Naive thymus-derived CD4-positive, alpha-beta T cell (primary cell): ENCODE measurements around the gene ABR. TPM values are rescaled to one million over a fixed set of nuclear protein-coding genes. Genes with fewer than 3 reads are reported as not detected.
"Not testable (repeated sequence)": the region's sequence is repeated elsewhere in the genome, so short reads cannot be mapped to it uniquely, and the experiment has no call there.

ENCODE experiments used
- ATAC-seq: fragments of 150-1000 bp; cut with Tn5 transposase; 2 replicates; pipeline ENCODE4 v1.10.0; 2021; ENCODE audit warnings: mild to moderate bottlenecking, moderate library complexity
- CTCF ChIA-PET: fragments of 350-600 bp; sonication (Branson Sonifier 250); formaldehyde crosslinking; loops from one replicate; lab custom pipeline; 2021; ENCODE audit warnings: antibody characterized with exemption; lab: Charles Lee
- POLR2A ChIA-PET: fragments of 350-600 bp; sonication (Branson Sonifier 250); formaldehyde crosslinking; loops from one replicate; lab custom pipeline; 2021; ENCODE audit warnings: antibody characterized with exemption, inconsistent platforms; lab: Charles Lee
- DNase-seq, 9 donors: peaks; one replicate each; pipeline versions ENCODE4 v3.0.0 to v3.0.0-alpha.2; 2020 to 2022; ENCODE audit warnings: mixed read lengths in 1 of 9
- H3K27ac ChIP-seq: one replicate; pipeline ENCODE4 v1.7.0; 2013; ENCODE audit warnings: mild to moderate bottlenecking, low read depth, low read length, moderate library complexity
- H3K27me3 ChIP-seq, 2 donors: one replicate each; pipeline ENCODE4 v1.7.0; 2013; ENCODE audit warnings: low read length in 2 of 2, mild to moderate bottlenecking in 2 of 2, moderate library complexity in 2 of 2; ENCODE audit not compliant: control insufficient read depth in 2 of 2, insufficient read depth in 2 of 2
- H3K36me3 ChIP-seq, 3 experiments: 1 replicate in 2 of 3; 2 replicates in 1 of 3; pipeline ENCODE4 v1.7.0; 2013; ENCODE audit warnings: low read length in 3 of 3, mild to moderate bottlenecking in 3 of 3, moderate library complexity in 1 of 3; ENCODE audit not compliant: insufficient read depth in 3 of 3, control insufficient read depth in 2 of 3
- H3K4me1 ChIP-seq, 2 donors: one replicate each; pipeline ENCODE4 v1.7.0; 2013; ENCODE audit warnings: low read length in 2 of 2, mild to moderate bottlenecking in 2 of 2, moderate library complexity in 1 of 2; ENCODE audit not compliant: control insufficient read depth in 2 of 2, insufficient read depth in 2 of 2
- H3K4me3 ChIP-seq: 2 replicates; pipeline ENCODE4 v1.7.0; 2013; ENCODE audit warnings: mild to moderate bottlenecking, low read length
- H3K9me3 ChIP-seq, 3 experiments: 1 replicate in 2 of 3; 2 replicates in 1 of 3; pipeline ENCODE4 v1.7.0; 2013; ENCODE audit warnings: low read length in 3 of 3; ENCODE audit not compliant: control insufficient read depth in 2 of 3
- H3K27ac Mint-ChIP-seq, 9 donors: one replicate each; pipeline ENCODE4 v1.8.0; 2020 to 2022; ENCODE audit warnings: mixed read lengths in 9 of 9, mild to moderate bottlenecking in 8 of 9, moderate library complexity in 5 of 9, inconsistent platforms in 2 of 9
- H3K27me3 Mint-ChIP-seq, 5 donors: one replicate each; pipeline ENCODE4 v1.8.0; 2021 to 2022; ENCODE audit warnings: mixed read lengths in 5 of 5, mild to moderate bottlenecking in 1 of 5
- H3K36me3 Mint-ChIP-seq, 5 donors: one replicate each; pipeline ENCODE4 v1.8.0; 2020 to 2022; ENCODE audit warnings: mixed read lengths in 5 of 5, mild to moderate bottlenecking in 3 of 5, inconsistent platforms in 1 of 5
- H3K4me1 Mint-ChIP-seq, 7 donors: one replicate each; pipeline ENCODE4 v1.8.0; 2020 to 2022; ENCODE audit warnings: mixed read lengths in 7 of 7, mild to moderate bottlenecking in 3 of 7, inconsistent platforms in 1 of 7
- H3K4me3 Mint-ChIP-seq, 10 donors: one replicate each; pipeline ENCODE4 v1.8.0; 2020 to 2022; ENCODE audit warnings: mild to moderate bottlenecking in 10 of 10, mixed read lengths in 10 of 10, moderate library complexity in 6 of 10, inconsistent platforms in 2 of 10
- H3K9me3 Mint-ChIP-seq, 11 donors: one replicate each; pipeline ENCODE4 v1.8.0; 2020 to 2022; ENCODE audit warnings: mixed read lengths in 11 of 11, mild to moderate bottlenecking in 4 of 11, inconsistent platforms in 1 of 11, moderate library complexity in 1 of 11
- intact Hi-C, 2 donors: fragments of 100-400 bp; cut with micrococcal nuclease; formaldehyde crosslinking; loops; one replicate each; pipeline ENCODE4 v1.15.1; 2023
- polyA plus RNA-seq, 2 donors: library from polyadenylated mRNA; unstranded; fragments of 300-500 nt; fragmentation: Illumina TruSeq; gene quantifications; one replicate each; pipeline ENCODE4 v1.2.3, GENCODE V29; 2021
- total RNA-seq, 6 experiments: library from RNA in 5 of 6; stranded (reverse) in 5 of 6; gene quantifications; 1 replicate in 5 of 6; 2 replicates in 1 of 6; pipeline ENCODE4 v1.2.3 and lab custom pipeline; 2021 to 2026

Gene ABR
- total and polyA plus RNA-seq, 7 experiments from 2014 or later = 13.1 to 152 (median 139) TPM

DNA sequence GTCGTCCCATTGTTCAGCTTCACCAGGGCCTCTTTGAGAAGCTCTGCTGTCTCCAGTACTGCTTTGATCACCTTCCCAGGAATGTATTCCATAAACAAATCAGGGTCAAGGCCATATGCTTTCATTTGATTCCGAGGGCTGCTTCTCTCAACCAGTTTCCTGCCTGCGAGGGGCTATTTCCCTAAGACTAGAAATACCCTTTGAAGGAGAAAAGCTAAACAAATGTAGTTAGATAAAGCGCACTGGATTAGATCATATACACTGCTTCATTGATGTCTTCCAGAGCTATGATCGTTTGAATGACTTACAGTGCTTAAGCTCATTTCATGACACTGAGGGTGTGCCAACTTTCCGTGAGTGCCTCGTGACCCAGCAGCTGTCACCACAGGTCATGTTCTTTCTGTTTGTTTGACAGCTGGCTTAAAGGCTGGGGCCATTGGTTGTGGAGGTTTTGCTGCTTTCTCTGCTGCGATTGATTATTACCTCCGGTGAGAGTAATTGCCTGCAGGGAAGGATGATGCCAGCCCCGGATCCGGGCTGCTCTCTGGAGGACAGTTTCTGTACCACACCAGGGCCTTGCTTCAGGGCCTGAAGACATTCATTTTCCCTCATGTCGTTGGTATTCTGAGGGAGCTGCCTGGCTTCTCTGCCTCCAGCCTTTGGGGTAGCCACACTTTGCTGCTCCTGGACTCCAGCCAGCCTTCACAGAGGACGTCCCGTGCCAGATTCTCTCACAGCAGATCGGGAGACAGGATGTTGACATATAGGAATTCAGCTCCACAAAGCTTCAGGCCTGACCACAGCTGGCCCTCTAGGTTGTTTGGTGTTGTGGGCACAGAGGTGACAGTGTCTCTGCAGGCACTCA lies 179.0 kb downstream of the ABR start:
- Histone ChIP-seq H3K27ac (no peak overlapping the region), H3K4me1 (peaks cover 14 to 16% of the 10 kb centered on the region in 2 donors), H3K36me3 (peaks cover 6 to 70% (median 16%) of the 10 kb centered on the region in 3 experiments), H3K4me3 (no peak overlapping the region), H3K27me3 (no peaks in the 10 kb centered on the region), H3K9me3 (no peaks in the 10 kb centered on the region)
- ATAC-seq (no peak), DNase-seq (no peak)
- POLR2A ChIA-PET = interaction anchor here (0.8 to 1.2 kb wide), 2 partner anchors 212 to 219 kb away, joined by 3 to 4 read pairs; partner anchors contain the start of genes GLOD4 and MRM3
- Mint-ChIP-seq H3K27ac (peak overlapping the region in 2 of 9 donors; percentile 26 to 77), H3K4me3 (no peak overlapping the region), H3K9me3 (peaks cover 0 to 3% (median 0%) of the 10 kb centered on the region in 11 donors), H3K27me3 (peaks cover 0 to 2% (median 0%) of the 10 kb centered on the region in 5 donors), H3K4me1 (peaks cover 19 to 45% (median 32%) of the 10 kb centered on the region in 7 donors), H3K36me3 (peaks cover 10 to 21% (median 18%) of the 10 kb centered on the region in 5 donors)
- CTCF ChIA-PET = interaction anchor here (0.6 to 1.6 kb wide), 2 partner anchors 204 to 287 kb away, joined by 3 read pairs; no protein-coding TSS in a partner anchor
- intact Hi-C loops = no loop called here

DNA sequence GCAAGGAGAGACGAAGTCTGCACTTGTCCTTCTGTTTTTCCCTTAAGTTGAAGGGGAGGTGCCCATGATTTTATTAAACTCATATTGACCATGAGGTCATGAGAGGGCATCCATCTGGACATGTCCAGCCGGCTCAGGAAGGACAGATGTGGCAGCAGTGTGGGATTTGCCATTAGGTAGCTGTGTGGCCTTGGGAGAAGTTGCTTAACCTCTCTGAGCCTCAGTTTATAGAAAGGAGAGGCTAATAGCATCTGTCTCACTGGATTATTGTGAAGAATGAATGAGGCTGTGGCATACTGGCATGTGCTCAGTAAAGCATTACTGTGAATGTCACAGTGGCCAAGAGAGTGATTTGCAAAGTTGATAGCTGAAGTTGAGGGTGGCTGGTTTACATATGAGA lies 181.7 kb downstream of the ABR start:
- H3K36me3 Mint-ChIP-seq = peaks cover 10 to 21% (median 16%) of the 10 kb centered on the region in 5 donors

DNA sequence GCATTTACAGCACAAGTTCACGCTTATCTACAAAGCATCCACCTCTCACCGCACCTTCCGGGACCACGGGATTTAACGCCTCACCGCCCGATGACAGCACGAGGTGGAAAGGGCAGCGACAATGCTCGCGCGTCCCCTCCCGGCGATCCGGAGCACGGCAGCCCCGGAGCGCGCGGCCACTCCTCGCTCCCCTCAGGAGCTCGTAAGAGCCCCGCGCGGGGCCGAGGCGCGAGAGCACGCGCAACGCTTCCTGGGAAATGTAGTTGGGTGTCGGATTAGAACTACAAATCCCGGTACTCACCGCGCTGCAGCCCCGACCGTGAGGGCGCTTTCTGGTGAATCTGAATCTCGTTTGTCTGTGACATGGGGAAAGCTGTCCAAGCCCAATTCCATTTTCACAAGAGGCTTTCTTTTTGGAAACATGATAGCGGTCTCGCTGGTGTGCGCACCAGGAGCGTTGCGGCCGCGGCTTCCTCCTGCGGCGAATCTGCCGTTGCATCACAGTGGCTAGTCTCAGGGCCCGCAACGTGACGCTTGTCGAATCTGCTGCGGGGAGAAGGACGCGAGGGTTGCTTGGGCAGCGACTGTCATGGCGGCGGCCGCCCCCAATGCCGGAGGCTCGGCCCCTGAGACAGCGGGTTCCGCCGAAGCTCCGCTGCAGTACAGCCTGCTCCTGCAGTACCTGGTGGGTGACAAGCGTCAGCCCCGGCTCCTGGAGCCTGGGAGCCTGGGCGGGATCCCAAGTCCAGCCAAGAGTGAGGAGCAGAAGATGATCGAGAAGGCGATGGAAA lies 183.0 kb downstream of the ABR start, which contains the start of gene TIMM22:
TIMM22 (plus strand) TSS at position 576 of the 791 bp plus-strand sequence; CDS start at position 590, 14 bp downstream.
- Histone ChIP-seq H3K36me3 (peaks cover 6 to 29% (median 11%) of the 10 kb centered on the region in 3 experiments), H3K9me3 (peaks cover 0 to 23% (median 11%) of the 10 kb centered on the region in 3 experiments), H3K27me3 (no peaks in the 10 kb centered on the region), H3K27ac (peak within 1 kb of the TSS; percentile 87), H3K4me3 (peak within 1 kb of the TSS; percentile 98), H3K4me1 (peaks cover 14 to 16% of the 10 kb centered on the region in 2 donors)
- Mint-ChIP-seq H3K4me3 (peak within 1 kb of the TSS; percentile 96 to 100 (median 98)), H3K4me1 (peaks cover 13 to 32% (median 24%) of the 10 kb centered on the region in 7 donors), H3K27me3 (peaks cover 0 to 2% (median 0%) of the 10 kb centered on the region in 5 donors), H3K36me3 (peaks cover 5 to 18% (median 13%) of the 10 kb centered on the region in 5 donors), H3K27ac (peak within 1 kb of the TSS; percentile 96 to 99 (median 98)), H3K9me3 (peaks cover 0 to 29% (median 8%) of the 10 kb centered on the region in 11 donors)
- intact Hi-C loops = loop anchor here (1.0 to 5.0 kb wide), 11 partner anchors 15 to 854 kb away; partner anchors contain the start of genes GEMIN4 (in 2 of the 2), GLOD4 (in 2 of the 2), MRM3 (in 2 of the 2) and VPS53 (in 1 of the 2)
- DNase-seq (peak; percentile 85 to 97 (median 93)), ATAC-seq (peak; percentile 97)
- CTCF ChIA-PET = interaction anchor here (0.6 to 4.1 kb wide), 9 partner anchors 16 to 297 kb away, joined by 3 to 35 read pairs (median 4); partner anchors contain the start of genes GLOD4, MRM3 and NXN
- POLR2A ChIA-PET = interaction anchor here (0.6 to 3.3 kb wide), 8 partner anchors 10 to 244 kb away, joined by 3 to 25 read pairs (median 4); partner anchors contain the start of genes GEMIN4, GLOD4, MRM3 and NXN

More for the DNA sequence above, 181.7 kb downstream of the ABR start:
- Histone ChIP-seq H3K27me3 (no peaks in the 10 kb centered on the region), H3K36me3 (peaks cover 6 to 43% (median 11%) of the 10 kb centered on the region in 3 experiments), H3K4me3 (peak overlapping the region; percentile 98), H3K9me3 (peaks cover 0 to 16% (median 7%) of the 10 kb centered on the region in 3 experiments), H3K4me1 (peaks cover 14 to 16% of the 10 kb centered on the region in 2 donors), H3K27ac (peak overlapping the region; percentile 22)
- DNase-seq (no peak), ATAC-seq (no peak)
- Mint-ChIP-seq H3K4me1 (peaks cover 13 to 35% (median 24%) of the 10 kb centered on the region in 7 donors), H3K9me3 (peaks cover 0 to 21% (median 7%) of the 10 kb centered on the region in 11 donors), H3K4me3 (peak overlapping the region; percentile 96 to 100 (median 98)), H3K27me3 (peaks cover 0 to 2% (median 0%) of the 10 kb centered on the region in 5 donors), H3K27ac (peak overlapping the region; percentile 30 to 99 (median 88))
- POLR2A ChIA-PET = interaction anchor here (1.5 to 3.3 kb wide), 2 partner anchors 18 to 217 kb away, joined by 5 to 25 read pairs; partner anchors contain the start of genes GLOD4 and NXN
- CTCF ChIA-PET = interaction anchor here (4.1 kb wide), 1 partner anchor 17 kb away, joined by 35 read pairs; the partner anchor contains the start of gene NXN
- intact Hi-C loops = loop anchor here (2.0 to 5.0 kb wide), 2 partner anchors 203 to 856 kb away; a partner anchor contains a TSS

DNA sequence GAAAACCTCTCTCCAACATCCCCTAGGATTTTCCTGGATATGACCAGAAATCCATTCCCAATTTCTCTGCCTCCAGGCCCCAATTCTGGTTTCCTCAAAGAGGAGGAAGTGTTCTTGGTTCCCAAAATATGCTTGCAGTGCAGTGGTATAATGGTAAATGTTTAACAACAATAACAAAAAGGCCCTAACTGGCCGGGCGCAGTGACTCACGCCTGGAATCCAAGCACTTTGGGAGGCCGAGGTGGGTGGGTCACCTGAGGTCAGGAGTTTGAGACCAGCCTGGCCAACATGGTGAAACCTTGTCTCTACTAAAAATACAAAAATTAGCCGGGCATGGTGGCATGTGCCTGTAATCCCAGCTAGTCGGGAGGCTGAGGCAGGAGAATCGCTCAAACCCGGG lies 184.5 kb downstream of the ABR start:
- not testable (repeated sequence) for H3K27ac ChIP-seq, H3K27me3 Mint-ChIP-seq, DNase-seq, ATAC-seq, H3K27me3 ChIP-seq, H3K4me3 ChIP-seq
- intact Hi-C loops = loop anchor here (5.0 kb wide), 1 partner anchor 853 kb away; a partner anchor contains a TSS
- Histone ChIP-seq H3K36me3 (peaks cover 5 to 15% (median 6%) of the 10 kb centered on the region in 3 experiments), H3K4me1 (peaks cover 14 to 16% of the 10 kb centered on the region in 2 donors), H3K9me3 (peaks cover 0 to 23% (median 11%) of the 10 kb centered on the region in 3 experiments)
- peaks cover 11 to 30% (median 24%) of the 10 kb centered on the region in 7 donors for H3K4me1 Mint-ChIP-seq
- H3K9me3 Mint-ChIP-seq = peaks cover 0 to 29% (median 8%) of the 10 kb centered on the region in 11 donors
- peak overlapping the region in 1 of 10 donors; percentile 14 for H3K4me3 Mint-ChIP-seq
- peaks cover 2 to 13% (median 8%) of the 10 kb centered on the region in 5 donors for H3K36me3 Mint-ChIP-seq
- ChIA-PET POLR2A (interaction anchor here (3.3 kb wide), 1 partner anchor 15 kb away, joined by 25 read pairs; the partner anchor contains the start of gene NXN), CTCF (interaction anchor here (2.4 to 4.1 kb wide), 2 partner anchors 14 to 200 kb away, joined by 7 to 35 read pairs; partner anchors contain the start of gene NXN)
- peak overlapping the region in 2 of 9 donors; percentile 64 to 67 for H3K27ac Mint-ChIP-seq

DNA sequence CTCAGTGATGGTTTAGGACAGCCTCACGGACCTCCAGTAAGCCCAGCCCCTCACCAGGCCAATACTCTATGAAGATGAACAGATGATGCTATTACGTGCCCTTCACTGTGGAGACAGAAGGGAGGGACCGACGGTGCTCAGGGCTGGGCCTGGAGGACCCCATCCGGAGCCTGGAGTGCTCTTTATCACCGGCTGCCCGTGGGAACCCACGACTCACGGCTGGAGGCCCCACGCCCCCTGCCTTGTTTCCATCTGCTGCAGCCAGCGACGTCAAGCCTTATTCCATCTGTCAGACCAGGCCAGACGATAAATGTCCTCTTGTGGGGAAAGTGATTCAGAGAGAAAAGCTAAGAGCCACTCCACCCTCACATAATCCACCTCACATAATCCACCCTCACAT lies 186.8 kb downstream of the ABR start:
- H3K4me3 Mint-ChIP-seq = no peak overlapping the region
- H3K27me3 Mint-ChIP-seq = peaks cover 0 to 2% (median 0%) of the 10 kb centered on the region in 5 donors
- no peak for DNase-seq
- intact Hi-C loops = no loop called here
- no peak overlapping the region for H3K27ac Mint-ChIP-seq
- peaks cover 2 to 13% (median 10%) of the 10 kb centered on the region in 7 donors for H3K4me1 Mint-ChIP-seq
- H3K27ac ChIP-seq = no peak overlapping the region
- POLR2A ChIA-PET = interaction anchor here (0.6 kb wide), 1 partner anchor 928 kb away, joined by 3 read pairs; no protein-coding TSS in a partner anchor
- no peak for ATAC-seq
- peaks cover 0 to 23% (median 11%) of the 10 kb centered on the region in 3 experiments for H3K9me3 ChIP-seq
- H3K4me3 ChIP-seq = no peak overlapping the region
- H3K9me3 Mint-ChIP-seq = peaks cover 0 to 29% (median 8%) of the 10 kb centered on the region in 11 donors
- peaks cover 0 to 6% (median 0%) of the 10 kb centered on the region in 3 experiments for H3K36me3 ChIP-seq
- H3K4me1 ChIP-seq = peaks cover 5 to 8% of the 10 kb centered on the region in 2 donors
- no peaks in the 10 kb centered on the region for H3K27me3 ChIP-seq
- H3K36me3 Mint-ChIP-seq = peaks cover 0 to 11% (median 0%) of the 10 kb centered on the region in 5 donors
- CTCF ChIA-PET = interaction anchor here (0.6 kb wide), 1 partner anchor 92 kb away, joined by 3 read pairs; no protein-coding TSS in a partner anchor
